H9 (cell line): ENCODE data around the gene RAPGEF3. TPM values are rescaled to one million over a fixed set of nuclear protein-coding genes. Genes with fewer than 3 reads are reported as not detected.

Experiments
- DNase-seq: peaks from one replicate; pipeline ENCODE4 v3.0.0-alpha.2; 2017
- H2AFZ ChIP-seq: one replicate; pipeline ENCODE4 v1.6.1; 2013; ENCODE audit warnings: mild to moderate bottlenecking, low read length, control low read depth, moderate library complexity
- H2AK5ac ChIP-seq: 2 replicates; pipeline ENCODE4 v1.6.1; 2013; ENCODE audit warnings: low read length, control low read depth, mixed read lengths; ENCODE audit not compliant: insufficient read length
- H2BK120ac ChIP-seq: one replicate; pipeline ENCODE4 v1.6.1; 2013; ENCODE audit warnings: low read depth, mild to moderate bottlenecking, low read length, control low read depth, inconsistent platforms; ENCODE audit not compliant: poor library complexity, severe bottlenecking
- H2BK12ac ChIP-seq: 2 replicates; pipeline ENCODE4 v1.6.1; 2013; ENCODE audit warnings: low read length, control low read depth, mixed read lengths, low read depth; ENCODE audit not compliant: insufficient read length
- H2BK15ac ChIP-seq: 2 replicates; pipeline ENCODE4 v1.6.1; 2013; ENCODE audit warnings: low read depth, low read length, control low read depth
- H2BK20ac ChIP-seq: one replicate; pipeline ENCODE4 v1.6.1; 2013; ENCODE audit warnings: low read depth, mild to moderate bottlenecking, low read length, control low read depth, inconsistent platforms; ENCODE audit not compliant: poor library complexity, severe bottlenecking
- H2BK5ac ChIP-seq: 2 replicates; pipeline ENCODE4 v1.6.1; 2013; ENCODE audit warnings: low read length, control low read depth, mixed read lengths; ENCODE audit not compliant: insufficient read length
- H3K14ac ChIP-seq: 2 replicates; pipeline ENCODE4 v1.6.1; 2013; ENCODE audit warnings: low read length, control low read depth; ENCODE audit not compliant: insufficient read depth
- H3K18ac ChIP-seq: 2 replicates; pipeline ENCODE4 v1.6.1; 2013; ENCODE audit warnings: low read depth, mild to moderate bottlenecking, mixed read lengths, low read length, control low read depth; ENCODE audit not compliant: insufficient read length
- H3K23ac ChIP-seq: 2 replicates; pipeline ENCODE4 v1.6.1; 2013; ENCODE audit warnings: low read length, control low read depth, mixed read lengths, low read depth; ENCODE audit not compliant: insufficient read length
- H3K23me2 ChIP-seq: 2 replicates; pipeline ENCODE4 v1.6.1; 2013; ENCODE audit warnings: low read depth, mild to moderate bottlenecking, mixed read lengths, low read length, control low read depth; ENCODE audit not compliant: insufficient read length, poor library complexity, severe bottlenecking
- H3K27ac ChIP-seq: 2 replicates; pipeline ENCODE4 v1.5.1; 2013; ENCODE audit warnings: low read length, control low read depth, mixed read lengths, low read depth; ENCODE audit not compliant: insufficient read length
- H3K27me3 ChIP-seq: 2 replicates; pipeline ENCODE4 v1.6.1; 2013; ENCODE audit warnings: low read length, control low read depth, inconsistent platforms; ENCODE audit not compliant: insufficient read depth
- H3K4ac ChIP-seq: 2 replicates; pipeline ENCODE4 v1.6.1; 2013; ENCODE audit warnings: low read depth, mild to moderate bottlenecking, control low read depth, inconsistent platforms, low read length, moderate library complexity
- H3K4me1 ChIP-seq: 2 replicates; pipeline ENCODE4 v1.6.1; 2013; ENCODE audit warnings: low read length, control low read depth, inconsistent platforms; ENCODE audit not compliant: insufficient read depth
- H3K4me2 ChIP-seq: 2 replicates; pipeline ENCODE4 v1.6.1; 2013; ENCODE audit warnings: low read length, control low read depth, mixed read lengths; ENCODE audit not compliant: insufficient read length, insufficient read depth
- H3K56ac ChIP-seq: 2 replicates; pipeline ENCODE4 v1.6.1; 2013; ENCODE audit warnings: low read depth, mild to moderate bottlenecking, mixed read lengths, low read length, control low read depth; ENCODE audit not compliant: insufficient read length
- H3K79me1 ChIP-seq: 2 replicates; pipeline ENCODE4 v1.6.1; 2013; ENCODE audit warnings: low read depth, mild to moderate bottlenecking, moderate library complexity, low read length, control low read depth, inconsistent platforms; ENCODE audit not compliant: insufficient read depth, poor library complexity, severe bottlenecking
- H3K79me2 ChIP-seq: 2 replicates; pipeline ENCODE4 v1.6.1; 2013; ENCODE audit warnings: low read length, control low read depth, inconsistent platforms; ENCODE audit not compliant: insufficient read depth
- H3K9ac ChIP-seq: 2 replicates; pipeline ENCODE4 v1.6.1; 2013; ENCODE audit warnings: low read length, control low read depth, mixed read lengths; ENCODE audit not compliant: insufficient read length; ENCODE audit errors: extremely low read depth
- H3K9me3 ChIP-seq: one replicate; pipeline ENCODE4 v1.6.1; 2013; ENCODE audit warnings: low read depth, low read length, inconsistent platforms; ENCODE audit not compliant: control insufficient read depth
- H3T11ph ChIP-seq: one replicate; pipeline ENCODE4 v1.6.1; 2013; ENCODE audit warnings: mild to moderate bottlenecking, low read length, control low read depth, inconsistent platforms
- H4K20me1 ChIP-seq: one replicate; pipeline ENCODE4 v1.6.1; 2013; ENCODE audit not compliant: control insufficient read depth, insufficient read length, insufficient read depth
- H4K5ac ChIP-seq: 2 replicates; pipeline ENCODE4 v1.6.1; 2013; ENCODE audit warnings: low read depth, mild to moderate bottlenecking, mixed read lengths, low read length, control low read depth; ENCODE audit not compliant: insufficient read length
- H4K8ac ChIP-seq: replicated peaks from 2 replicates; pipeline ENCODE4 v1.6.1; 2013; ENCODE audit warnings: low read length, control low read depth, mixed read lengths, low read depth; ENCODE audit not compliant: insufficient read length
- H4K91ac ChIP-seq: 2 replicates; pipeline ENCODE4 v1.6.1; 2013; ENCODE audit warnings: low read depth, mild to moderate bottlenecking, moderate library complexity, mixed read lengths, low read length, control low read depth; ENCODE audit not compliant: insufficient read length
- H3K27ac Mint-ChIP-seq, 3 experiments: 2 replicates in 2 of 3; 3 replicates in 1 of 3; pipeline ENCODE4 v1.8.0; 2020 to 2021; ENCODE audit warnings: mixed read lengths in 3 of 3, mild to moderate bottlenecking in 1 of 3, moderate library complexity in 1 of 3
- H3K27me3 Mint-ChIP-seq: 2 replicates; pipeline ENCODE4 v1.8.0; 2021; ENCODE audit warnings: low read depth, mild to moderate bottlenecking, moderate library complexity, mixed read lengths
- H3K36me3 Mint-ChIP-seq, 3 experiments: 2 replicates in 2 of 3; 3 replicates in 1 of 3; pipeline ENCODE4 v1.8.0; 2020 to 2021; ENCODE audit warnings: low read depth in 3 of 3, mixed read lengths in 3 of 3; ENCODE audit not compliant: insufficient read depth in 1 of 3
- H3K4me1 Mint-ChIP-seq, 2 experiments: 2 replicates each; pipeline ENCODE4 v1.8.0; 2020; ENCODE audit warnings: mixed read lengths in 2 of 2
- H3K4me3 Mint-ChIP-seq, 2 experiments: 2 replicates in 1 of 2; 3 replicates in 1 of 2; pipeline ENCODE4 v1.8.0; 2020 to 2021; ENCODE audit warnings: mild to moderate bottlenecking in 2 of 2, mixed read lengths in 2 of 2, moderate library complexity in 1 of 2
- H3K9me3 Mint-ChIP-seq, 2 experiments: 2 replicates in 1 of 2; 3 replicates in 1 of 2; pipeline ENCODE4 v1.8.0; 2020; ENCODE audit warnings: mild to moderate bottlenecking in 2 of 2, mixed read lengths in 2 of 2, moderate library complexity in 1 of 2
- CTCF ChIP-seq: fragments of 200-600 bp; sonication (generic); conservative IDR thresholded peaks from 3 replicates; pipeline ENCODE4 v1.8.0; 2021; ENCODE audit warnings: antibody characterized with exemption, mild to moderate bottlenecking
- WGBS: extraction: QIAGEN DNeasy Blood & Tissue Kit; methylation state at CpG from one replicate; pipeline ENCODE4 v1.1.7; 2013; ENCODE audit warnings: missing lambda C conversion rate, low lambda C conversion rate, mixed read lengths; ENCODE audit not compliant: insufficient read length; ENCODE audit errors: extremely low coverage; 5-methylcytosine and 5-hydroxymethylcytosine counted together
- total RNA-seq: library from RNA; stranded (reverse); gene quantifications from 2 replicates; pipeline ENCODE4 v1.2.1, GENCODE V29; 2021

Gene RAPGEF3
- total RNA-seq, 1 experiment from 2014 or later = 7.4 TPM

GRCh38 chr12:47700263-47700662, 58.4 kb downstream of the RAPGEF3 start:
- H4K5ac ChIP-seq = no peak overlapping the region
- TF ChIP-seq CTCF = no peak
- no peaks in the 10 kb centered on the region for H3K27me3 ChIP-seq
- H3K14ac ChIP-seq = no peak overlapping the region
- no peak overlapping the region; the same call in 1 of the 2 replicates for H2BK15ac ChIP-seq
- DNase-seq = no peak
- H3K9me3 ChIP-seq = no peaks in the 10 kb centered on the region
- H3K79me2 ChIP-seq = peaks cover 7% of the 10 kb centered on the region; the same call in 1 of the 2 replicates
- H3K23me2 ChIP-seq = no peaks in the 10 kb centered on the region
- H4K8ac ChIP-seq = no peak overlapping the region
- H4K20me1 ChIP-seq = no peaks in the 10 kb centered on the region
- H3K4me2 ChIP-seq = no peak overlapping the region
- no peaks in the 10 kb centered on the region for H3K79me1 ChIP-seq
- no peak overlapping the region for H3T11ph ChIP-seq
- Mint-ChIP-seq H3K27me3 (no peaks in the 10 kb centered on the region), H3K4me3 (no peak overlapping the region), H3K27ac (no peak overlapping the region), H3K36me3 (peaks cover 4 to 51% (median 51%) of the 10 kb centered on the region in 3 experiments), H3K4me1 (peaks cover 12 to 16% of the 10 kb centered on the region in 2 experiments), H3K9me3 (no peaks in the 10 kb centered on the region)
- no peak overlapping the region for H3K23ac ChIP-seq
- no peak overlapping the region for H3K27ac ChIP-seq
- no peak overlapping the region for H2BK12ac ChIP-seq
- no peak overlapping the region for H3K4ac ChIP-seq
- no peak overlapping the region for H2BK20ac ChIP-seq
- no peak overlapping the region for H3K56ac ChIP-seq
- no peak overlapping the region for H2AK5ac ChIP-seq
- H3K4me1 ChIP-seq = no peaks in the 10 kb centered on the region; the same call in 1 of the 2 replicates
- WGBS = no CpG with 5 or more reads among the region's 2 CpGs
- H2BK120ac ChIP-seq = no peak overlapping the region
- no peak overlapping the region for H2AFZ ChIP-seq
- H3K9ac ChIP-seq = no peak overlapping the region
- H2BK5ac ChIP-seq = no peak overlapping the region
- no peak overlapping the region for H4K91ac ChIP-seq
- no peak overlapping the region for H3K18ac ChIP-seq
